Subcutaneous adipose tissue (tissue), 4 donors: Measurements from ENCODE around the gene CAMSAP3. TPM values are rescaled to one million over a fixed set of nuclear protein-coding genes. Genes with fewer than 3 reads are reported as not detected.

Experiments used
- CTCF ChIP-seq: fragments of 450-650 bp; IDR thresholded peaks from one replicate; pipeline ENCODE4 v1.5.1; 2016; ENCODE audit warnings: low read depth, mild to moderate bottlenecking, control low read depth, antibody characterized with exemption, moderate library complexity
- total RNA-seq, 4 donors: library from RNA; depleted of rRNA; stranded (reverse); fragments of >200 nt; gene quantifications; one replicate each; pipeline ENCODE4 v1.1.0, GENCODE V29; 2016

The CAMSAP3 gene
- total RNA-seq, 4 donors from 2014 or later, result not detected

- no peak for TF ChIP-seq CTCF
Measured at GRCh38 chr19:7650148-7650547, 54.5 kb downstream of the CAMSAP3 start.

DNA sequence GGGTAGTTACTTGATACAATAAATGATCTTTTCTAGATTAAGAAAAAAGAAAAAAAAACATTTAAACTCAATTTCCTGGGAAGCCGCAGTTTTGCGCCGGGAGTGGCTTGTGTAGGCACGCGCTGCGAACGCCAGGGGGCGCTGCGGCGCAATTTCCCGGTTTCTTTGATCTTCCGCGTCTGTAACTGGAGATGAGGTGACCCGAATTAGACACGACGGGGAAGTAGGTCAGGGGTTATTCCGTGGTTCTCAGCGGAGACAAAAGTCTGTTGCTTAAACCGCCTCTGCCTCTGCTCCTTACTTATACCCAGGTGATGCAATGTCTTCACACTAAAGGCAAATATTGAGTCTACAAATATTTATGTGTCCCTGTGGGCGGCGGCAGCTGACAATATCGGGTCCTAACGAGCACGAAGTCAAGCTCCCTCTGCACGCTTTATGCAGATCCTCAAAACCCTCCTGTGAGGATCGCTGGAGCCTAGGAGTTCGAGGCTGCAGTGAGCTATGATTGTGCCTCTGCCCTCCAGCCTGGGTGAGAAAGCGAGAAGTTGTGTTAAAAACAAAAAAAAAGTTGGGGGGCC lies 56.5 kb downstream of the CAMSAP3 start:
- TF ChIP-seq CTCF, result no peak

- TF ChIP-seq CTCF, result no peak
Measured at GRCh38 chr19:7654401-7654800, 58.7 kb downstream of the CAMSAP3 start.

DNA sequence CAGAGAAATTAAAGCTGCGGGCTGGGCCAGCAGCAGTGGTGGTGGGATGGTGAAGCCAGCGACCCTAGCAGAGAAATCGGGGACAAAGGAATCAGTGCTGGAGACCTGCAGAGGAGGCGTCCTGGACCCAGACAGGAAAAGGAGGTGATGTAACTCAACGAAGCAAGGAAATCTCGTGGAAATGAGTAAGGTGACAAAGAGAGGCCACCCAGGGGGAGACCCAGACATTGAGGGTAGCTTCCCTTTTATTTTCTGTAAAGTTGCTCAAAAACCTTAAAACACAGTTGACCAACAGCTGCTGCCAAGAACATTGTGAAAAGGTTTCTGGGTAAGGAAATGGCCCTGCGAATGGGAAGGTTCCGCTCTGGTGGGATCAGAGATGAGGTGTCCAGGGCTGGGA lies 59.9 kb downstream of the CAMSAP3 start:
- no peak for TF ChIP-seq CTCF

- TF ChIP-seq CTCF, result no peak
Measured at GRCh38 chr19:7657131-7657751, 61.6 kb downstream of the CAMSAP3 start.

DNA sequence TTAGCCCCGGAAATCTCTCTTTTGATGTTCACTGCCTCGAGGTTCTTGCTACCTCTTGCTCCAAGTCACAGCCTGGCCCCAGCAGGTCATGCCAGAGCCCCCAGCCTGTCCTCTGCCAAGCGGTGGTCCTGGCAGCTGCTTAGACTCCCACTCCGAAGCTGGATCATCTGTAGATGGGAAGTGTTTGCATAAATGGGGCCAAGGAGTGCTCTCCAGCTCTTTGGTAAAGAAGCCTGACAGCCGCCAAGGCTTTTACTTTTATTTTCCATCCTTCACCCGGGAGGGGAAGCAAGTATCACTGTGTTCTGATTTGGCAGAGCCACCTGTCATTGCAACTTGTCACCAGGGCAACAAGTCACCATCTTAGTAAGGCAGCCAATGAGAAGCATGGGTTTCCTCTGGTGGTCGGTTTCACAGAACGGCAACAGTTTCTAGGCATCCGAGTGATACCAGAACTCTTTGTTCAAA lies 62.6 kb downstream of the CAMSAP3 start:
- TF ChIP-seq CTCF, result no peak

- no peak for TF ChIP-seq CTCF
Measured at GRCh38 chr19:7661744-7662538, 66.3 kb downstream of the CAMSAP3 start.
